Mammary epithelial cell (primary cell): ENCODE results near the gene CPEB2.

Experiments used
- CTCF ChIP-seq, 2 donors: IDR thresholded peaks in 1 of 2; conservative IDR thresholded peaks in 1 of 2; 2 replicates each; pipeline ENCODE4 v1.5.1; 2011 to 2012; ENCODE audit warnings: inconsistent platforms in 2 of 2, low read length in 2 of 2, mild to moderate bottlenecking in 2 of 2, control low read depth in 1 of 2, low read depth in 1 of 2; ENCODE audit not compliant: insufficient read depth in 1 of 2; ENCODE audit errors: extremely low read depth in 1 of 2
- EZH2 ChIP-seq: IDR thresholded peaks from 2 replicates; pipeline ENCODE4 v1.6.1; 2012; ENCODE audit warnings: low read length, inconsistent platforms, borderline replicate concordance

GRCh38 chr4:14990484-14990883, 11.8 kb upstream of the CPEB2 start:
- TF ChIP-seq CTCF (conservative IDR thresholded peaks at IDR 0.05 in 1 of 2, IDR thresholded peaks at IDR 0.05 in 1 of 2; ENCODE audit: extremely low read depth in 1 of 2, insufficient read depth in 1 of 2, low read depth in 1 of 2, low read length in 2 of 2), result no peak
- TF ChIP-seq EZH2, result no peak
